Measurements from ENCODE around the gene STK25. TPM values are rescaled to one million over a fixed set of nuclear protein-coding genes. Genes with fewer than 3 reads are reported as not detected.

The STK25 gene
- total and polyA plus RNA-seq, 9 donors = 71.1 to 150 (median 108) TPM

DNA sequence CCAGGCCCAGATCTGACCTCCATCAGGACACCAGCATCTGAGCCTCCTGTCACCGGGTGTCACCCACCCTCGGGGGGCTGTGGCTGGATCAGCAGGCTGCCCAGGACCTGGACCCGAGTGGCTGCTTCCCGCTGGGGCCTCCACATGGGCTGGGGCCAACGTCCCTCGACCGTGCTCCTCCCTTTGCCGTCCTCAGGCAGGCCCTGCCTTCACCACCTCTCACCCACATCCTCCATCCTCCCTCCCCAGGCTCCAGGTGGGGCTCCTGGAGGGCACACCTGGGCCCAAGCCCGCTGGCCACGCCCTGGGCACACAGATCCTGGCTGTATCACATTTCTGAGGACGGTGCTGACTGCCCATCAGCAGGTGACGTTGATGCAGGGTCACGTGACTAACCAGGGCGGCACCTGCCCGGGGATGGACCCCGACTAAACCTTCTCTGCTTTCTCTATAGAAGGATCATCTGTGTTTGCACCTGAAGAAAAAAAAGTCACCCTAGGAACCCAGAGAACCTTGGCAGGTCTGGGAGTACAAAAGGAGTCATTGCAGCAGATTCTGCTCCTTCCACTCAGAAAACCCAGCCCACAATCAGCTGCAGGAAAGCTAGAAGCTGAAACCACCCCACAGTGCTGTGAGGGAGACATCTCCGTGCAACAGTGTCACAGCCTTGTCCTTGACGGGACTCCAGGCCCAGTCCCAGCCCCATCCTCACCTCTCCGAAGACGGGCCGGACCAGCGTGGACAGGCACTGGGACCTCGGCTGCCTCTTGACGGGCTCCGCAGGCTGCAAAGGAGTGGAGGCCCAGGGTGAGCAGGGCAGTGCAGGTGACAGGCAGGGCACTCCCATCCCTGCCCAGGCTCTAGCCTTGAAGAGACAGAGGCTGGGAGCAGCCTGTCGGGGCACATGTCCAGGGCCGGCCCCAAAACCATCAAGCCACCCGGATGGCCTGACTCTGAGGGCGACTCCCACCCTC lies 11.2 kb downstream of the STK25 start:
- Histone ChIP-seq H3K4me1 (ENCODE audit: insufficient read depth) (no peaks in the 10 kb centered on the region), H3K36me3 (no peaks in the 10 kb centered on the region), H3K4me3 (no peak overlapping the region), H3K27ac (no peak overlapping the region), H3K27me3 (no peaks in the 10 kb centered on the region), H3K9me3 (no peaks in the 10 kb centered on the region)
- TF ChIP-seq, protein P1, sequence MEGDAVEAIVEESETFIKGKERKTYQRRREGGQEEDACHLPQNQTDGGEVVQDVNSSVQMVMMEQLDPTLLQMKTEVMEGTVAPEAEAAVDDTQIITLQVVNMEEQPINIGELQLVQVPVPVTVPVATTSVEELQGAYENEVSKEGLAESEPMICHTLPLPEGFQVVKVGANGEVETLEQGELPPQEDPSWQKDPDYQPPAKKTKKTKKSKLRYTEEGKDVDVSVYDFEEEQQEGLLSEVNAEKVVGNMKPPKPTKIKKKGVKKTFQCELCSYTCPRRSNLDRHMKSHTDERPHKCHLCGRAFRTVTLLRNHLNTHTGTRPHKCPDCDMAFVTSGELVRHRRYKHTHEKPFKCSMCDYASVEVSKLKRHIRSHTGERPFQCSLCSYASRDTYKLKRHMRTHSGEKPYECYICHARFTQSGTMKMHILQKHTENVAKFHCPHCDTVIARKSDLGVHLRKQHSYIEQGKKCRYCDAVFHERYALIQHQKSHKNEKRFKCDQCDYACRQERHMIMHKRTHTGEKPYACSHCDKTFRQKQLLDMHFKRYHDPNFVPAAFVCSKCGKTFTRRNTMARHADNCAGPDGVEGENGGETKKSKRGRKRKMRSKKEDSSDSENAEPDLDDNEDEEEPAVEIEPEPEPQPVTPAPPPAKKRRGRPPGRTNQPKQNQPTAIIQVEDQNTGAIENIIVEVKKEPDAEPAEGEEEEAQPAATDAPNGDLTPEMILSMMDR (IDR thresholded peaks at IDR 0.05) = no peak
- TF ChIP-seq EP300 (IDR thresholded peaks at IDR 0.05) (no peak), POLR2A (IDR thresholded peaks at IDR 0.05) (no peak)
- 82 to 87% (median 86%) methylated on average over 29 of the region's 29 CpGs for WGBS, 3 donors
- DNase-seq = no peak
- intact Hi-C loops (cut with DNase I) = loop anchor here in 1 of 4 donors (1.0 kb wide), 1 partner anchor 31 kb away; no protein-coding TSS in a partner anchor

DNA sequence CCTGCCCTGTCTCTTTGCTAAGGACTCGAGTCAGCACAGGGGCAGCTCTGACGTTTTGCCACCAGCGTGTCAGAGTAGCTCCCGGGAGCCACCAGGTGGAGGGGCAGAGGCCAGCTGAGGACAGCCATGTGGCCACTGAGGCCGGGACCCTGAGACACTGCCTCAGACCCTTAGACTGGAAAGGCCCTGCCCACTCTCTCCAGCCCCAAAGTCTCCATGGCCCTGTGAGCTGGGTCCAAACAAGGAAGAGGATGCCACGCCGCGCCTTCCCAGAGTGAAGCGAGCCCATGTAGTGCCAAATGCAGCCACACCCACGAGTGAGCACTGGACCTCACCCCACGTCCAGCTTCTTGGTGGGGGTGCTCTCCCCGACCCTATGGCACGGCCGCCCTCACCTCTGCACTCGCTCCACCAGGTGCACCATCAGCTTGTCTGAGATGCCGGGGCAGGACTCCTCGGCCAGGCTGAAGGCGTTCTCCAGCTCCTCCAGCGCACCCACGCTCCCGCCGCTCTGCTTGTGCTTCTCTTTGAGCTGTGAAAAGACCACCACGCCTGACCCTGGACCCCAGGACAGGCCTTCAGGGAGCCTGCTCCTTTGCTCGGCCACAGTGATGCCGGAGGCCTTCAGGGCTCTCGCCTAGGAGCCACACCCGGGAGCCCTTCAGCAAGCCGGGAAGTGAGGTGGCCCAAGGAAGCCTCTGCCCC lies 12.2 kb downstream of the STK25 start:
- TF ChIP-seq, protein P1 (IDR thresholded peaks at IDR 0.05) = no peak
- TF ChIP-seq EP300 (IDR thresholded peaks at IDR 0.05) (no peak), POLR2A (IDR thresholded peaks at IDR 0.05) (no peak)
- WGBS, 3 donors = 89 to 92% (median 92%) methylated on average over 28 of the region's 28 CpGs
- intact Hi-C loops (cut with DNase I) = no loop called here
- Histone ChIP-seq H3K4me1 (ENCODE audit: insufficient read depth) (no peaks in the 10 kb centered on the region), H3K4me3 (no peak overlapping the region), H3K36me3 (no peaks in the 10 kb centered on the region), H3K9me3 (no peaks in the 10 kb centered on the region), H3K27ac (no peak overlapping the region), H3K27me3 (no peaks in the 10 kb centered on the region)
- DNase-seq = no peak

DNA sequence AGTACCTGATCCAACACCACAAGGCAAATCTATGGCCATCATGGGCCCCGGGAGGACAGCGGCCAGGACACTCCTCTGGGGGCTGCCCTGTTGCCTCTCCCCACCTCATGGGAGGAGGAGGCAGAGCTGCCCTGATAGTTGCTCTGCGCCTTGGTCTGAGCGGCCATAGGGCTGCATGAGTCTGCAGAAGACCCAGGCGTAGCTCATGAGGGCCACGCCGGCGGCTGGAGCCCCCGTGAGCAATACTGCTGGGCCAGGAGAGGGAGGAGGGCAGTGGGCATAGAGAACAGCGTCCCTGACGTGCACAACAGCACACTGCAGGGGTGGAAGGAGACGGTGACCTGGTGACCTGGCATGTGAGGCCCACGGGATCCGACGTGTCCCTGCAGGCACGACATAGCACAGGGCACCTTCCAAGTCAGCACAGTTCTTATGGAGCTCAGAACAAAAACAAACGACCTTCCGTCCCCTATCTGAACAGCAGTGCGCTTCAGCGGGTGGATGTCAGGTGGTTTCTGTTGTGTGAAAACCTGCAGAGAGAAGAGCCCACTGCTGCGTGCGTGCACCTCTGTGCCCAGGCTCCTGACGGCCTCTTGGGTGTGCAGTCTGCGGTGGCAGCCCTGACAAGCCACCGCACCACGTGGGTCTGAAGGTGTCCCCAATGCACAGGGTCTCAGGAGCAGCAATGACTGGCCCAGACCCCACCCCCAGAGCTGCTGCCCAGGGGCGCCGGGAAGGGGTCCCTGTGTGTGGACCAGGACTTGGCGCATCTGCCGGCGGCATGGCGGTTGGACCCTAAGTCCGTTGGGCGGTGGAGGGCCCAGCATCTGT lies 13.0 kb downstream of the STK25 start:
- no peak overlapping the region for H3K27ac ChIP-seq
- no peak for TF ChIP-seq POLR2A (IDR thresholded peaks at IDR 0.05)
- TF ChIP-seq, protein P1 (IDR thresholded peaks at IDR 0.05) = no peak
- no peak for TF ChIP-seq EP300 (IDR thresholded peaks at IDR 0.05)
- H3K27me3 ChIP-seq = no peaks in the 10 kb centered on the region
- H3K4me1 ChIP-seq (ENCODE audit: insufficient read depth) = no peaks in the 10 kb centered on the region
- H3K4me3 ChIP-seq = no peak overlapping the region
- no peaks in the 10 kb centered on the region for H3K36me3 ChIP-seq
- no peaks in the 10 kb centered on the region for H3K9me3 ChIP-seq
- WGBS, 3 donors = 79 to 83% (median 80%) methylated on average over 30 to 34 of the region's 34 CpGs
- no peak for DNase-seq
- intact Hi-C loops (cut with DNase I) = no loop called here

DNA sequence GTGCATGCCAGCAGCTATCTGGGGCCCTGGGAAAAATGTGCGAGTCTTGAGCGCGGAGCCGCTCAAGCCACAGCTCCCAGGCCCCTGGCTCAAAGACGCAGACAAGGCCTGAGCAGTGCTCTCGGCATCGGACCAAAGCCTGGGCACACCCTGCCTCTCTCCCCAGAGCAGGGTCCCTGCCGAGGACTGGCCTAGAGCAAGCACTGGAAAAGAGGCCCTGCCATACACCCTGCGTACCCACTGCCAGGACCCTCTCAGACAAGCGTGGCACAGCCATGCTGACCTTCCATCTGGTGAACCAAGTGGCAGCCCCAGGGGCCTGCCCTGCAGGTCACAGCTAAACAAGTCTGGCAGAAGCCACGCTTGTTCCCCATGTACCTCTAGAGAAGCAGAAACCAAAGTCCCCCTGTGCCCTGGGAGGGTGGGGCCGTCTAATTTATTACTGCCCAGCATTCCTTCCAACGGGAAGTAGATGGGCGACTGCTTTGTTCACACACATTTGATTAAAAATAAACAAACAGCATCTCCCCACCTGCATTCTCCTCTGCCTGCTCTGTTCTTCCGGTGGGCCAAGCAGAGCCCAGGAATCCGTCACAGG lies 14.0 kb downstream of the STK25 start:
- H3K4me1 ChIP-seq (ENCODE audit: insufficient read depth) = no peaks in the 10 kb centered on the region
- no peak for DNase-seq
- H3K4me3 ChIP-seq = no peak overlapping the region
- intact Hi-C loops (cut with DNase I) = no loop called here
- TF ChIP-seq POLR2A (IDR thresholded peaks at IDR 0.05) (no peak), EP300 (IDR thresholded peaks at IDR 0.05) (no peak)
- TF ChIP-seq, protein P1 (IDR thresholded peaks at IDR 0.05) = no peak
- no peaks in the 10 kb centered on the region for H3K27me3 ChIP-seq
- no peaks in the 10 kb centered on the region for H3K9me3 ChIP-seq
- no peak overlapping the region for H3K27ac ChIP-seq
- WGBS, 3 donors = 84% methylated on average over 15 to 16 of the region's 16 CpGs
- H3K36me3 ChIP-seq = no peaks in the 10 kb centered on the region

Measured in ovary (tissue), 9 donors.